Liver (tissue), 9 donors: ENCODE data around the gene LRRC23. TPM values are rescaled to one million over a fixed set of nuclear protein-coding genes. Genes with fewer than 3 reads are reported as not detected.

Experiments
- DNase-seq: peaks from one replicate; pipeline ENCODE4 v3.0.0-alpha.2; 2017; ENCODE audit warnings: low spot score
- H3K27ac ChIP-seq, 2 donors: one replicate each; pipeline ENCODE4 v1.7.0; 2013; ENCODE audit warnings: inconsistent platforms in 2 of 2, low read length in 2 of 2, control low read depth in 1 of 2, low read depth in 1 of 2, mild to moderate bottlenecking in 1 of 2
- H3K27me3 ChIP-seq, 4 donors: one replicate each; pipeline versions ENCODE4 v1.6.1 to v1.7.0; 2013; ENCODE audit warnings: low read length in 3 of 4, inconsistent platforms in 1 of 4, mild to moderate bottlenecking in 1 of 4, moderate library complexity in 1 of 4; ENCODE audit not compliant: control insufficient read depth in 4 of 4, insufficient read depth in 4 of 4
- H3K36me3 ChIP-seq, 4 donors: one replicate each; pipeline versions ENCODE4 v1.6.1 to v1.7.0; 2013; ENCODE audit warnings: low read length in 3 of 4, mild to moderate bottlenecking in 3 of 4, low read depth in 1 of 4, moderate library complexity in 1 of 4; ENCODE audit not compliant: control insufficient read depth in 4 of 4, insufficient read depth in 3 of 4
- H3K4me1 ChIP-seq, 4 donors: one replicate each; pipeline versions ENCODE4 v1.6.1 to v1.7.0; 2013; ENCODE audit warnings: low read length in 3 of 4, mild to moderate bottlenecking in 3 of 4, moderate library complexity in 1 of 4; ENCODE audit not compliant: control insufficient read depth in 4 of 4, insufficient read depth in 4 of 4
- H3K4me3 ChIP-seq, 3 donors: one replicate each; pipeline versions ENCODE4 v1.6.1 to v1.7.0; 2013; ENCODE audit warnings: low read length in 3 of 3, control low read depth in 1 of 3, low read depth in 1 of 3, mild to moderate bottlenecking in 1 of 3
- H3K9ac ChIP-seq, 2 donors: one replicate each; pipeline ENCODE4 v1.7.0; 2013; ENCODE audit warnings: low read length in 2 of 2, mild to moderate bottlenecking in 2 of 2, moderate library complexity in 2 of 2, control low read depth in 1 of 2, low read depth in 1 of 2
- H3K9me3 ChIP-seq, 4 donors: one replicate each; pipeline versions ENCODE4 v1.6.1 to v1.7.0; 2013; ENCODE audit warnings: low read length in 3 of 4; ENCODE audit not compliant: control insufficient read depth in 4 of 4
- ATF3 ChIP-seq: IDR thresholded peaks from 2 replicates; pipeline ENCODE4 v1.6.1; 2016; ENCODE audit warnings: antibody characterized with exemption
- CTCF ChIP-seq: fragments of 150-350 bp; IDR thresholded peaks from 2 replicates; pipeline ENCODE4 v1.5.1; 2017; ENCODE audit warnings: improper control_type of control experiment, low read depth, low read length; ENCODE audit not compliant: missing input control
- EGR1 ChIP-seq, 2 donors: IDR thresholded peaks; 2 replicates each; pipeline ENCODE4 v1.6.1; 2016 to 2018; ENCODE audit warnings: antibody characterized with exemption in 2 of 2, low read depth in 2 of 2
- FOXA1 ChIP-seq: IDR thresholded peaks from 2 replicates; pipeline ENCODE4 v1.6.1; 2016; ENCODE audit warnings: antibody characterized with exemption
- FOXA2 ChIP-seq: IDR thresholded peaks from 2 replicates; pipeline ENCODE4 v1.6.1; 2016; ENCODE audit warnings: antibody characterized with exemption
- GABPA ChIP-seq, 2 donors: IDR thresholded peaks in 1 of 2; conservative IDR thresholded peaks in 1 of 2; 2 replicates each; pipeline ENCODE4 v1.6.1; 2016; ENCODE audit warnings: antibody characterized with exemption in 2 of 2, mild to moderate bottlenecking in 1 of 2, moderate library complexity in 1 of 2
- HNF4A ChIP-seq, 2 donors: conservative IDR thresholded peaks; 2 replicates each; pipeline ENCODE4 v1.6.1; 2016; ENCODE audit warnings: antibody characterized with exemption in 2 of 2, mild to moderate bottlenecking in 2 of 2
- HNF4G ChIP-seq: IDR thresholded peaks from 2 replicates; pipeline ENCODE4 v1.6.1; 2016; ENCODE audit warnings: antibody characterized with exemption
- JUND ChIP-seq, 2 donors: IDR thresholded peaks; 2 replicates each; pipeline ENCODE4 v1.6.1; 2016; ENCODE audit warnings: antibody characterized with exemption in 2 of 2
- MAX ChIP-seq: IDR thresholded peaks from 2 replicates; pipeline ENCODE4 v1.6.1; 2016; ENCODE audit warnings: antibody characterized with exemption
- NR2F2 ChIP-seq: IDR thresholded peaks from 2 replicates; pipeline ENCODE4 v1.6.1; 2016; ENCODE audit warnings: antibody characterized with exemption
- RAD21 ChIP-seq, 2 donors: IDR thresholded peaks; 2 replicates each; pipeline ENCODE4 v1.6.1; 2016; ENCODE audit warnings: antibody characterized with exemption in 2 of 2, mild to moderate bottlenecking in 2 of 2
- REST ChIP-seq: IDR thresholded peaks from 2 replicates; pipeline ENCODE4 v1.6.1; 2016; ENCODE audit warnings: antibody characterized with exemption, mild to moderate bottlenecking
- RXRA ChIP-seq, 2 donors: IDR thresholded peaks; 2 replicates each; pipeline ENCODE4 v1.6.1; 2017 to 2018; ENCODE audit warnings: antibody characterized with exemption in 2 of 2, mild to moderate bottlenecking in 1 of 2
- SP1 ChIP-seq: IDR thresholded peaks from 2 replicates; pipeline ENCODE4 v1.6.1; 2018; ENCODE audit warnings: antibody characterized with exemption, mild to moderate bottlenecking
- TAF1 ChIP-seq: conservative IDR thresholded peaks from 2 replicates; pipeline ENCODE4 v1.6.1; 2016; ENCODE audit warnings: antibody characterized with exemption, mild to moderate bottlenecking
- YY1 ChIP-seq: IDR thresholded peaks from 2 replicates; pipeline ENCODE4 v1.6.1; 2016; ENCODE audit warnings: antibody characterized with exemption, mild to moderate bottlenecking
- ZBTB33 ChIP-seq: IDR thresholded peaks from 2 replicates; pipeline ENCODE4 v1.6.1; 2016; ENCODE audit warnings: antibody characterized with exemption
- WGBS: extraction: QIAGEN DNeasy Blood & Tissue Kit; methylation state at CpG from one replicate; pipeline ENCODE4 v1.1.7; 2013; 5-methylcytosine and 5-hydroxymethylcytosine counted together
- polyA plus RNA-seq, 2 donors: library from polyadenylated mRNA; stranded (reverse) in 1 of 2; unstranded in 1 of 2; fragments of 200-250 nt in 1 of 2; fragments of >200 nt in 1 of 2; fragmentation: Nextera tagmentation in 1 of 2; extraction: Ambion mirVana in 1 of 2; gene quantifications; one replicate each; pipeline versions ENCODE4 v1.2.1 to v1.2.3, GENCODE V29; 2013 to 2015
- total RNA-seq, 2 donors: library from RNA; depleted of rRNA; stranded (reverse); fragments of >200 nt; gene quantifications; one replicate each; pipeline ENCODE4 v1.2.3, GENCODE V29; 2014
- donor health status: healthy.
- donor health status: healthy.
- donor health status: healthy.
- donor health status: healthy.
- donor health status: healthy.

The LRRC23 gene
- total and polyA plus RNA-seq, 4 donors, result 0.92 to 3.6 (median 2.1) TPM

GRCh38 chr12:6961695-6962284 is 57.2 kb downstream of the LRRC23 start:
- H3K9me3 ChIP-seq, result no peaks in the 10 kb centered on the region
- peak; percentile 64 for DNase-seq
- peak overlapping the region; percentile 42 to 87 for H3K27ac ChIP-seq
- H3K27me3 ChIP-seq, result no peaks in the 10 kb centered on the region
- H3K4me1 ChIP-seq, result peaks cover 2 to 40% (median 17%) of the 10 kb centered on the region in 4 donors
- H3K4me3 ChIP-seq, result no peak overlapping the region
- peaks cover 3 to 17% (median 10%) of the 10 kb centered on the region in 4 donors for H3K36me3 ChIP-seq
- H3K9ac ChIP-seq, result peak overlapping the region; percentile 2 to 55
- TF ChIP-seq RXRA (IDR thresholded peaks at IDR 0.05), result no peak
- TF ChIP-seq RAD21 (IDR thresholded peaks at IDR 0.05), result peak in 1 of 2 donors; percentile 31
- WGBS, result 34% methylated on average over 16 of the region's 16 CpGs

GRCh38 chr12:6962285-6963015 is 57.8 kb downstream of the LRRC23 start:
- no peak for DNase-seq

More at GRCh38 chr12:6962285-6963015, 57.8 kb downstream of the LRRC23 start:
- no peaks in the 10 kb centered on the region for H3K27me3 ChIP-seq
- peak overlapping the region; percentile 42 to 87 for H3K27ac ChIP-seq
- H3K9me3 ChIP-seq, result no peaks in the 10 kb centered on the region
- 63% methylated on average over 25 of the region's 25 CpGs for WGBS
- H3K4me1 ChIP-seq, result peaks cover 2 to 40% (median 17%) of the 10 kb centered on the region in 4 donors
- no peak overlapping the region for H3K9ac ChIP-seq
- no peak overlapping the region for H3K4me3 ChIP-seq
- TF ChIP-seq FOXA1 (no peak), EGR1 (IDR thresholded peaks at IDR 0.05; ENCODE audit: low read depth in 2 of 2) (no peak), FOXA2 (no peak), NR2F2 (no peak), JUND (IDR thresholded peaks at IDR 0.05) (no peak), MAX (no peak), GABPA (IDR thresholded peaks at IDR 0.05 in 1 of 2, conservative IDR thresholded peaks at IDR 0.05 in 1 of 2) (no peak), ZBTB33 (no peak), RXRA (IDR thresholded peaks at IDR 0.05) (no peak), HNF4G (no peak), TAF1 (no peak), CTCF (no peak), REST (no peak), RAD21 (IDR thresholded peaks at IDR 0.05) (no peak), ATF3 (no peak), HNF4A (conservative IDR thresholded peaks at IDR 0.05) (no peak), YY1 (no peak), SP1 (no peak)
- H3K36me3 ChIP-seq, result peaks cover 7 to 23% (median 16%) of the 10 kb centered on the region in 4 donors
